GM19043 (cell line): ENCODE data around the gene CREG2.

Experiments
- ATAC-seq: cut with Tn5 transposase; IDR thresholded peaks from one replicate; pipeline ENCODE4 v1.9.1; 2021; ENCODE audit warnings: low read depth; ENCODE audit not compliant: unreplicated experiment

CREG2 gene

GRCh38 chr2:101387151-101387834 is at the start of gene CREG2:
Gene CREG2, minus strand, starts transcription at chr2:101387503. Its CDS starts 46 bp downstream, at chr2:101387457.
- ATAC-seq, result no peak

- ATAC-seq, result no peak
These were observed 47.9 kb upstream of the CREG2 start for GRCh38 chr2:101435001-101435862.

GRCh38 chr2:101433465-101433864 is 46.2 kb upstream of the CREG2 start:
- no peak for ATAC-seq

GRCh38 chr2:101432411-101433181 is 45.3 kb upstream of the CREG2 start:
- ATAC-seq, result no peak

GRCh38 chr2:101431486-101431885 is 44.2 kb upstream of the CREG2 start:
- no peak for ATAC-seq

- ATAC-seq, result no peak
These were observed 42.9 kb upstream of the CREG2 start for GRCh38 chr2:101430156-101430555.

- no peak for ATAC-seq
These were observed 42.1 kb upstream of the CREG2 start for GRCh38 chr2:101429453-101429852.

GRCh38 chr2:101428422-101429176 is 41.3 kb upstream of the CREG2 start:
- no peak for ATAC-seq

- ATAC-seq, result no peak
These were observed 40.4 kb upstream of the CREG2 start for GRCh38 chr2:101427743-101428142.

- ATAC-seq, result no peak
These were observed 39.9 kb upstream of the CREG2 start for GRCh38 chr2:101427240-101427639.

- ATAC-seq, result no peak
These were observed 39.5 kb upstream of the CREG2 start for GRCh38 chr2:101426822-101427221.

- no peak for ATAC-seq
These were observed 33.3 kb upstream of the CREG2 start for GRCh38 chr2:101420623-101421022.

- ATAC-seq, result no peak
These were observed 31.9 kb upstream of the CREG2 start for GRCh38 chr2:101419096-101419663.

- no peak for ATAC-seq
These were observed 31.3 kb upstream of the CREG2 start for GRCh38 chr2:101418460-101419095.

- no peak for ATAC-seq
These were observed 29.3 kb upstream of the CREG2 start for GRCh38 chr2:101416609-101417008.

GRCh38 chr2:101415884-101416283 is 28.6 kb upstream of the CREG2 start:
- ATAC-seq, result no peak

GRCh38 chr2:101415220-101415619 is 27.9 kb upstream of the CREG2 start:
- no peak for ATAC-seq

- ATAC-seq, result no peak
These were observed 24.9 kb upstream of the CREG2 start for GRCh38 chr2:101412092-101412694.

GRCh38 chr2:101410746-101411145 is 23.4 kb upstream of the CREG2 start:
- ATAC-seq, result no peak
